Posterior vena cava (tissue), 2 donors: Measurements from ENCODE around the gene TAF1A. TPM values are rescaled to one million over a fixed set of nuclear protein-coding genes. Genes with fewer than 3 reads are reported as not detected.
A peak's percentile ranks its signal among the peaks of the same experiment; 100 is the strongest.

Experiments
- DNase-seq: peaks from one replicate; pipeline ENCODE4 v3.0.0-alpha.2; 2020; ENCODE audit warnings: low spot score
- intact Hi-C, 2 donors: fragments of 100-400 bp; cut with DNase I; formaldehyde crosslinking; loops; one replicate each; pipeline versions ENCODE4 v1.14.1 to v1.14.2; 2022 to 2023
- long read RNA-seq, 2 donors: library from polyadenylated mRNA; unstranded; transcript quantifications; one replicate each; pipeline ENCODE4 v2.0.0, GENCODE V29; 2020 to 2021
- total RNA-seq, 2 donors: library from RNA; stranded (reverse); fragmentation: NEBNext Ultra II Directional; extraction: Animal tissue kit (Norgen Biotek cat#: 25700); gene quantifications; one replicate each; pipeline ENCODE4 v1.2.1, GENCODE V29; 2021
- donor health status: DM: yes; HTN: yes; CAD: no.
- donor health status: DM: yes; HTN: yes; CAD: no.

TAF1A gene
- 1 to 10 TPM; 6.1 to 9.0 TPM for total RNA-seq
- long read RNA-seq, donor 1, partial matches to known transcripts = 0 of 1 reads
- long read RNA-seq, donor 1, other reads (novel, unspliced or antisense) = 0 of 1 reads
- long read RNA-seq, donor 2, partial matches to known transcripts = 0 of 5 reads
- long read RNA-seq, donor 2, other reads (novel, unspliced or antisense) = 1 of 5 reads

- intact Hi-C loops = loop anchor here in 1 of 2 donors (10.0 kb wide), 1 partner anchor 45 kb away; no protein-coding TSS in a partner anchor
- peak; percentile 96 for DNase-seq
Observed at GRCh38 chr1:222589462-222590302, at the start of gene TAF1A. TAF1A (minus strand) TSS chr1:222589933.

- intact Hi-C loops = loop anchor here in 1 of 2 donors (5.0 to 10.0 kb wide), 2 partner anchors 50 to 172 kb away; partner anchors contain the start of gene TAF1A
- no peak for DNase-seq
Observed at GRCh38 chr1:222634180-222635013, 44.7 kb upstream of the TAF1A start.

- intact Hi-C loops = loop anchor here (2.0 to 10.0 kb wide), 3 partner anchors 48 to 170 kb away; partner anchors contain the start of gene TAF1A (in 1 of the 2)
- no peak for DNase-seq
Observed at GRCh38 chr1:222632749-222633148, 43.0 kb upstream of the TAF1A start.

- intact Hi-C loops = loop anchor here (2.0 to 10.0 kb wide), 3 partner anchors 47 to 169 kb away; partner anchors contain the start of gene TAF1A (in 1 of the 2)
- DNase-seq = no peak
Observed at GRCh38 chr1:222631611-222632208, 42.0 kb upstream of the TAF1A start.

GRCh38 chr1:222629921-222630535 is 40.3 kb upstream of the TAF1A start:
- intact Hi-C loops = loop anchor here in 1 of 2 donors (5.0 to 10.0 kb wide), 2 partner anchors 45 to 168 kb away; partner anchors contain the start of gene TAF1A
- DNase-seq = no peak

- intact Hi-C loops = loop anchor here in 1 of 2 donors (2.0 kb wide), 1 partner anchor 46 kb away; no protein-coding TSS in a partner anchor
- no peak for DNase-seq
Observed at GRCh38 chr1:222627232-222627631, 37.5 kb upstream of the TAF1A start.

GRCh38 chr1:222624214-222624613 is 34.5 kb upstream of the TAF1A start:
- intact Hi-C loops = no loop called here
- DNase-seq = no peak

- intact Hi-C loops = no loop called here
- no peak for DNase-seq
Observed at GRCh38 chr1:222623458-222623857, 33.7 kb upstream of the TAF1A start.

- DNase-seq = no peak
- intact Hi-C loops = no loop called here
Observed at GRCh38 chr1:222622765-222623164, 33.0 kb upstream of the TAF1A start.

- intact Hi-C loops = no loop called here
Observed at GRCh38 chr1:222620566-222620965, 30.8 kb upstream of the TAF1A start.

GRCh38 chr1:222618880-222619596 is 29.3 kb upstream of the TAF1A start:
- no peak for DNase-seq
- intact Hi-C loops = no loop called here

More at GRCh38 chr1:222620566-222620965, 30.8 kb upstream of the TAF1A start:
- no peak for DNase-seq

GRCh38 chr1:222618001-222618879 is 28.5 kb upstream of the TAF1A start, which contains the start of gene MIA3:
MIA3 (plus strand) TSS chr1:222618097; CDS start chr1:222618111, 14 bp downstream.
- peak; percentile 95 for DNase-seq
- intact Hi-C loops = no loop called here

GRCh38 chr1:222617367-222617951 is 27.7 kb upstream of the TAF1A start:
- DNase-seq = peak; percentile 98
- intact Hi-C loops = no loop called here

GRCh38 chr1:222616525-222616924 is 26.8 kb upstream of the TAF1A start:
- no peak for DNase-seq
- intact Hi-C loops = no loop called here

- intact Hi-C loops = no loop called here
- DNase-seq = no peak
Observed at GRCh38 chr1:222613627-222614026, 23.9 kb upstream of the TAF1A start.

GRCh38 chr1:222610728-222611127 is 21.0 kb upstream of the TAF1A start:
- no peak for DNase-seq
- intact Hi-C loops = no loop called here
